HCT116 (cell line): Measurements from ENCODE around the gene UFSP2. TPM values are rescaled to one million over a fixed set of nuclear protein-coding genes. Genes with fewer than 3 reads are reported as not detected.
A peak's percentile ranks its signal among the peaks of the same experiment; 100 is the strongest.

Experiments
- ATAC-seq: fragments of 200-7000 bp; cut with Tn5 transposase; 2 replicates; pipeline ENCODE4 v1.9.1; 2020; ENCODE audit warnings: mild to moderate bottlenecking, moderate library complexity
- BruUV-seq: library from RNA; stranded (reverse); fragments of 400-500 nt; replicated peaks from 2 replicates; lab custom pipeline; 2021; lab: Mats Ljungman, UMichigan
- CTCF ChIA-PET: fragments of 300-600 bp; sonication (Branson Sonifier 250); formaldehyde crosslinking; loops from one replicate; lab custom pipeline; 2021; ENCODE audit warnings: antibody characterized with exemption; lab: Charles Lee
- POLR2A ChIA-PET: fragments of 300-600, 350-600 bp; sonication (Branson Sonifier 250); formaldehyde crosslinking; loops from one replicate; lab custom pipeline; 2021; ENCODE audit warnings: antibody characterized with exemption; lab: Charles Lee
- RAD21 ChIA-PET, 2 experiments: fragments of 300-600 bp; sonication (Branson Sonifier 250); formaldehyde crosslinking; loops; one replicate each; lab custom pipeline; 2023; ENCODE audit warnings: low total read pairs in 2 of 2; ENCODE audit not compliant: uncharacterized antibody in 2 of 2, unreplicated experiment in 2 of 2, low non-redundant PET in 1 of 2; lab: Charles Lee
- DNase-seq: peaks from one replicate; pipeline ENCODE4 v3.0.0-alpha.2; 2010; ENCODE audit warnings: low read depth, low spot score
- H2AFZ ChIP-seq: fragments of 200-600 bp; shearing (Covaris generic), sonication (generic); 2 replicates; pipeline ENCODE4 v1.6.1; 2017; ENCODE audit warnings: low read depth, mixed run types, mixed read lengths, antibody characterized with exemption, low read length; ENCODE audit not compliant: poor library complexity, severe bottlenecking
- H3K27ac ChIP-seq: 2 replicates; pipeline ENCODE4 v1.5.1; 2012; ENCODE audit warnings: low read depth, low read length
- H3K27me3 ChIP-seq: fragments of 200-600 bp; sonication (generic); 2 replicates; pipeline ENCODE4 v1.6.1; 2016; ENCODE audit warnings: mixed run types, low read length, mixed read lengths; ENCODE audit not compliant: insufficient read depth
- H3K36me3 ChIP-seq, 2 experiments: fragments of 200-500 bp in 1 of 2; fragments of 200-600 bp in 1 of 2; sonication (Bioruptor generic) in 1 of 2; sonication (generic) in 1 of 2; 2 replicates each; pipeline versions ENCODE4 v1.5.1 to v1.6.1; 2014 to 2016; ENCODE audit warnings: low read length in 2 of 2, inconsistent platforms in 1 of 2, mixed read lengths in 1 of 2, mixed run types in 1 of 2; ENCODE audit not compliant: insufficient read depth in 2 of 2, control insufficient read depth in 1 of 2
- H3K4me1 ChIP-seq, 2 experiments: fragments of 200-600 bp in 1 of 2; sonication (generic) in 1 of 2; 2 replicates each; pipeline versions ENCODE4 v1.5.1 to v1.6.1; 2012 to 2017; ENCODE audit warnings: low read length in 2 of 2, inconsistent platforms in 1 of 2, mild to moderate bottlenecking in 1 of 2, mixed read lengths in 1 of 2, mixed run types in 1 of 2, moderate library complexity in 1 of 2; ENCODE audit not compliant: insufficient read depth in 2 of 2, control insufficient read depth in 1 of 2
- H3K4me2 ChIP-seq: fragments of 200-600 bp; sonication (generic); 2 replicates; pipeline ENCODE4 v1.6.1; 2017; ENCODE audit warnings: mixed run types, low read length, mixed read lengths
- H3K4me3 ChIP-seq, 2 experiments: fragments of 200-600 bp in 1 of 2; sonication (generic) in 1 of 2; replicated peaks in 1 of 2; 2 replicates each; pipeline ENCODE4 v1.5.1; 2011 to 2016; ENCODE audit warnings: low read length in 2 of 2, control low read depth in 1 of 2, low read depth in 1 of 2, mild to moderate bottlenecking in 1 of 2, mixed read lengths in 1 of 2, mixed run types in 1 of 2
- H3K79me2 ChIP-seq: fragments of 200-600 bp; sonication (generic); 2 replicates; pipeline ENCODE4 v1.6.1; 2017; ENCODE audit warnings: mild to moderate bottlenecking, mixed run types, low read length, moderate library complexity, mixed read lengths; ENCODE audit not compliant: insufficient read depth
- H3K9ac ChIP-seq: fragments of 200-600 bp; sonication (generic); 2 replicates; pipeline ENCODE4 v1.6.1; 2016; ENCODE audit warnings: low read length, mixed read lengths
- H3K9me2 ChIP-seq: fragments of 200-600 bp; sonication (generic), shearing (Covaris generic); 2 replicates; pipeline ENCODE4 v1.6.1; 2017; ENCODE audit warnings: mixed run types, mild to moderate bottlenecking, moderate library complexity; ENCODE audit not compliant: insufficient read depth
- H3K9me3 ChIP-seq, 2 experiments: fragments of 200-500 bp in 1 of 2; fragments of 200-600 bp in 1 of 2; sonication (Bioruptor generic) in 1 of 2; sonication (generic) in 1 of 2; 2 replicates each; pipeline ENCODE4 v1.6.1; 2014 to 2017; ENCODE audit warnings: low read length in 2 of 2, mixed read lengths in 2 of 2, inconsistent platforms in 1 of 2, low read depth in 1 of 2, mild to moderate bottlenecking in 1 of 2, mixed run types in 1 of 2, moderate library complexity in 1 of 2; ENCODE audit not compliant: control insufficient read depth in 1 of 2, insufficient read depth in 1 of 2
- H4K20me1 ChIP-seq: fragments of 200-600 bp; sonication (generic), shearing (Covaris generic); 2 replicates; pipeline ENCODE4 v1.6.1; 2017; ENCODE audit warnings: mixed run types, mild to moderate bottlenecking, moderate library complexity; ENCODE audit not compliant: insufficient read depth
- CTCF ChIP-seq, 3 experiments: fragments of 200-600 bp in 1 of 3; sonication (generic) in 1 of 3; IDR thresholded peaks in 2 of 3; conservative IDR thresholded peaks in 1 of 3; 2 replicates each; pipeline ENCODE4 v1.5.1; 2012 to 2017; ENCODE audit warnings: low read depth in 2 of 3, low read length in 2 of 3, antibody characterized with exemption in 1 of 3, borderline replicate concordance in 1 of 3, control low read depth in 1 of 3, mild to moderate bottlenecking in 1 of 3, mixed read lengths in 1 of 3, mixed run types in 1 of 3, moderate library complexity in 1 of 3; ENCODE audit not compliant: insufficient read depth in 1 of 3
- EGR1 ChIP-seq: IDR thresholded peaks from 2 replicates; pipeline ENCODE4 v1.6.1; 2012; ENCODE audit warnings: low read depth
- ELF1 ChIP-seq: IDR thresholded peaks from 2 replicates; pipeline ENCODE4 v1.6.1; 2012; ENCODE audit warnings: low read depth, borderline replicate concordance
- POLR2A ChIP-seq: IDR thresholded peaks from 2 replicates; pipeline ENCODE4 v1.7.0; 2011; ENCODE audit warnings: borderline replicate concordance; ENCODE audit not compliant: insufficient read depth, insufficient read length; ENCODE audit errors: extremely low read depth
- POLR2AphosphoS5 ChIP-seq: IDR thresholded peaks from 2 replicates; pipeline ENCODE4 v1.6.1; 2011; ENCODE audit warnings: mild to moderate bottlenecking, low read depth, low read length, moderate library complexity
- REST ChIP-seq: IDR thresholded peaks from 2 replicates; pipeline ENCODE4 v1.6.1; 2012; ENCODE audit warnings: low read depth
- SRF ChIP-seq: IDR thresholded peaks from 2 replicates; pipeline ENCODE4 v1.6.1; 2012; ENCODE audit warnings: low read depth
- YY1 ChIP-seq: IDR thresholded peaks from 2 replicates; pipeline ENCODE4 v1.6.1; 2011; ENCODE audit warnings: low read length, low read depth, moderate library complexity, mild to moderate bottlenecking; ENCODE audit not compliant: insufficient replicate concordance; ENCODE audit errors: extremely low read depth
- ZBTB33 ChIP-seq: IDR thresholded peaks from 2 replicates; pipeline ENCODE4 v1.6.1; 2011; ENCODE audit warnings: mild to moderate bottlenecking, low read length, moderate library complexity; ENCODE audit not compliant: insufficient replicate concordance; ENCODE audit errors: extremely low read depth
- ZFX ChIP-seq: fragments of 450-650 bp; IDR thresholded peaks from 2 replicates; pipeline ENCODE4 v1.6.1; 2017
- ZNF274 ChIP-seq: fragments of 200-500 bp; sonication (Bioruptor generic); IDR thresholded peaks from 2 replicates; pipeline ENCODE4 v1.6.1; 2014; ENCODE audit warnings: mild to moderate bottlenecking, low read depth, low read length, inconsistent platforms
- intact Hi-C: fragments of 100-400 bp; cut with micrococcal nuclease; formaldehyde crosslinking; loops from 2 replicates; pipeline ENCODE4 v1.10.0; 2022
- total RNA-seq: library from RNA; stranded (reverse); gene quantifications from one replicate; pipeline ENCODE4 v1.2.1, GENCODE V29; 2021; ENCODE audit not compliant: unreplicated experiment

UFSP2 gene
- total RNA-seq, 1 experiment from 2014 or later, result 29.4 TPM

GRCh38 chr4:185425647-185426352 is at the start of gene UFSP2 (continued):
- TF ChIP-seq REST (no peak), ZFX (peak; percentile 19; the same call in 1 of the 2 replicates), ZNF274 (no peak)

- CTCF ChIA-PET, result interaction anchor here (0.7 to 2.5 kb wide), 2 partner anchors 54 to 124 kb away, joined by 3 to 10 read pairs; no protein-coding TSS in a partner anchor
- Histone ChIP-seq H3K4me3 (no peak overlapping the region), H3K27me3 (no peaks in the 10 kb centered on the region), H3K27ac (no peak overlapping the region), H3K9ac (no peak overlapping the region), H4K20me1 (no peaks in the 10 kb centered on the region), H3K79me2 (no peaks in the 10 kb centered on the region), H3K4me2 (no peak overlapping the region), H3K4me1 (peaks cover 2 to 12% of the 10 kb centered on the region in 2 experiments; a peak in 3 of 4 replicates), H3K9me3 (no peaks in the 10 kb centered on the region), H2AFZ (no peak overlapping the region), H3K9me2 (no peaks in the 10 kb centered on the region), H3K36me3 (no peaks in the 10 kb centered on the region)
- DNase-seq, result no peak
- no peak for ATAC-seq
- TF ChIP-seq YY1, result no peak
- no peak for TF ChIP-seq ZFX
- no peak for TF ChIP-seq POLR2A
- no peak for TF ChIP-seq POLR2AphosphoS5
- TF ChIP-seq ZBTB33, result no peak
- no peak for TF ChIP-seq SRF
- TF ChIP-seq CTCF (IDR thresholded peaks at IDR 0.05 in 2 of 3, conservative IDR thresholded peaks at IDR 0.05 in 1 of 3; ENCODE audit: borderline replicate concordance in 1 of 3, insufficient read depth in 1 of 3, low read depth in 2 of 3, low read length in 2 of 3), result no peak
- no peak for TF ChIP-seq REST
- no peak for TF ChIP-seq EGR1
- no peak for TF ChIP-seq ELF1
- RAD21 ChIA-PET, result no interaction called here
- BruUV-seq, result no TSS peak
- intact Hi-C loops, result loop anchor here (5.0 kb wide), 1 partner anchor 564 kb away; no protein-coding TSS in a partner anchor
- POLR2A ChIA-PET, result no interaction called here
These were observed 47.5 kb upstream of the UFSP2 start for GRCh38 chr4:185473247-185473646.
